A549 (cell line): ENCODE results near the gene BRMS1.
"Not testable (repeated sequence)": the region's sequence is repeated elsewhere in the genome, so short reads cannot be mapped to it uniquely, and the experiment has no call there.

ENCODE experiments used
- EP300 ChIP-seq, 2 experiments: fragments of >200 bp; sonication (Bioruptor Twin); formaldehyde crosslinking; IDR thresholded peaks; 2 replicates in 1 of 2; 3 replicates in 1 of 2; pipeline ENCODE4 v1.6.1; 2016 to 2017
- TF ChIP-seq, protein P1 (sequence below): IDR thresholded peaks from 2 replicates; pipeline ENCODE4 v1.6.1; 2012
- TF ChIP-seq, protein P2 (sequence below): fragments of >200 bp; sonication (Bioruptor Twin); formaldehyde crosslinking; IDR thresholded peaks from 3 replicates; pipeline ENCODE4 v1.5.1; 2016

DNA sequence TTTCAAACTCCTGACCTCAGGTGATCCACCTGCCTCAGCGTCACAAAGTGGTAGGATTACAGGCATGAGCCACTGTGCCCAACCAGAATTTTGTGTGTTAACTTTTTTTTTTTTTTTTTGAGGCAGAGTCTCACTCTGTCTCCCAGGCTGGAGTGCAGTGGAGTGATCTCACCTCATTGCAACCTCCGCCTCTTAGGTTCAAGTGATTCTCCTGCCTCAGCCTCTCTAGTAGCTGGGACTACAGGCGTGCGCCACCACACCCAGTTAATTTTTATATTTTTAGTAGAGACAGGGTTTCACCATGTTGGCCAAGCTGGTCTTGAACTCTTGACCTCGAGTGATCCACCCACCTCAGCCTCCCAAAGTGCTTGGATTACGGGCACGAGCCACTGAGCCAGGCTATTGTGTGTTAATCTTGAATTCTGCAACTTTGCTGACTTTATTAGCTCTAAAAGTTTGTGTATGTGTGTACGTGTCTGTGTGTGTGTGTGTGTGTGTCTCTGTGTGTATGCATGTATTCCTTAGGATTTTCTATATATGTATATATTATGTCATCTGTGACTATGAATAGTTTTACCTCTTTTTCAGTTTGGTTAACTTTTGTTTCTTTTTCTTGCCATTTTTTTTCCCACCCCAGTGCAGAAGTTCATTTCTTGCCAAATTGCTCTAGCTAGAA lies 5.8 kb upstream of the BRMS1 start:
- TF ChIP-seq, protein P1, sequence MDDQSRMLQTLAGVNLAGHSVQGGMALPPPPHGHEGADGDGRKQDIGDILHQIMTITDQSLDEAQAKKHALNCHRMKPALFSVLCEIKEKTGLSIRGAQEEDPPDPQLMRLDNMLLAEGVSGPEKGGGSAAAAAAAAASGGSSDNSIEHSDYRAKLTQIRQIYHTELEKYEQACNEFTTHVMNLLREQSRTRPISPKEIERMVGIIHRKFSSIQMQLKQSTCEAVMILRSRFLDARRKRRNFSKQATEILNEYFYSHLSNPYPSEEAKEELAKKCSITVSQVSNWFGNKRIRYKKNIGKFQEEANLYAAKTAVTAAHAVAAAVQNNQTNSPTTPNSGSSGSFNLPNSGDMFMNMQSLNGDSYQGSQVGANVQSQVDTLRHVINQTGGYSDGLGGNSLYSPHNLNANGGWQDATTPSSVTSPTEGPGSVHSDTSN, result not testable (repeated sequence)
- not testable (repeated sequence) for TF ChIP-seq EP300 (IDR thresholded peaks at IDR 0.05)
- TF ChIP-seq, protein P2, sequence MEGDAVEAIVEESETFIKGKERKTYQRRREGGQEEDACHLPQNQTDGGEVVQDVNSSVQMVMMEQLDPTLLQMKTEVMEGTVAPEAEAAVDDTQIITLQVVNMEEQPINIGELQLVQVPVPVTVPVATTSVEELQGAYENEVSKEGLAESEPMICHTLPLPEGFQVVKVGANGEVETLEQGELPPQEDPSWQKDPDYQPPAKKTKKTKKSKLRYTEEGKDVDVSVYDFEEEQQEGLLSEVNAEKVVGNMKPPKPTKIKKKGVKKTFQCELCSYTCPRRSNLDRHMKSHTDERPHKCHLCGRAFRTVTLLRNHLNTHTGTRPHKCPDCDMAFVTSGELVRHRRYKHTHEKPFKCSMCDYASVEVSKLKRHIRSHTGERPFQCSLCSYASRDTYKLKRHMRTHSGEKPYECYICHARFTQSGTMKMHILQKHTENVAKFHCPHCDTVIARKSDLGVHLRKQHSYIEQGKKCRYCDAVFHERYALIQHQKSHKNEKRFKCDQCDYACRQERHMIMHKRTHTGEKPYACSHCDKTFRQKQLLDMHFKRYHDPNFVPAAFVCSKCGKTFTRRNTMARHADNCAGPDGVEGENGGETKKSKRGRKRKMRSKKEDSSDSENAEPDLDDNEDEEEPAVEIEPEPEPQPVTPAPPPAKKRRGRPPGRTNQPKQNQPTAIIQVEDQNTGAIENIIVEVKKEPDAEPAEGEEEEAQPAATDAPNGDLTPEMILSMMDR, result not testable (repeated sequence)
